Loucy (cell line): ENCODE results near the gene AIRE.
"Not testable (repeated sequence)": the region's sequence is repeated elsewhere in the genome, so short reads cannot be mapped to it uniquely, and the experiment has no call there.

ENCODE experiments used
- H2AFZ ChIP-seq: fragments of 200-600 bp; sonication (generic); 2 replicates; pipeline ENCODE4 v1.6.0; 2016; ENCODE audit warnings: antibody characterized with exemption, mild to moderate bottlenecking, low read length, moderate library complexity
- H3F3A ChIP-seq: fragments of 200-600 bp; 2 replicates; pipeline ENCODE4 v1.6.0; 2016; ENCODE audit warnings: antibody characterized with exemption, low read depth, mild to moderate bottlenecking
- H3K27me3 ChIP-seq: fragments of 200-600 bp; sonication (generic); 2 replicates; pipeline ENCODE4 v1.6.1; 2014; ENCODE audit warnings: low read length, mild to moderate bottlenecking; ENCODE audit not compliant: insufficient read depth, poor library complexity, severe bottlenecking
- H3K36me3 ChIP-seq: fragments of 200-600 bp; sonication (generic); 2 replicates; pipeline ENCODE4 v1.6.1; 2016; ENCODE audit warnings: low read length; ENCODE audit not compliant: insufficient read depth
- H3K4me1 ChIP-seq: fragments of 200-600 bp; sonication (generic); 2 replicates; pipeline ENCODE4 v1.5.1; 2014; ENCODE audit warnings: low read length, mild to moderate bottlenecking; ENCODE audit not compliant: insufficient read depth, poor library complexity, severe bottlenecking
- H3K4me2 ChIP-seq: fragments of 200-600 bp; sonication (generic); 2 replicates; pipeline ENCODE4 v1.6.0; 2014; ENCODE audit warnings: antibody characterized with exemption, low read length, low read depth, mild to moderate bottlenecking; ENCODE audit not compliant: poor library complexity, severe bottlenecking
- H3K4me3 ChIP-seq: fragments of 200-600 bp; sonication (generic); 2 replicates; pipeline ENCODE4 v1.5.1; 2014; ENCODE audit warnings: low read length, mild to moderate bottlenecking, mixed read lengths; ENCODE audit not compliant: poor library complexity, severe bottlenecking
- H3K79me2 ChIP-seq: fragments of 200-600 bp; sonication (generic); 2 replicates; pipeline ENCODE4 v1.6.1; 2014; ENCODE audit warnings: low read length; ENCODE audit not compliant: insufficient read depth
- H3K9ac ChIP-seq: fragments of 200-600 bp; sonication (generic); 2 replicates; pipeline ENCODE4 v1.6.0; 2014; ENCODE audit warnings: mild to moderate bottlenecking, low read depth, low read length, moderate library complexity; ENCODE audit not compliant: poor library complexity, severe bottlenecking
- H3K9me2 ChIP-seq: fragments of 200-600 bp; sonication (generic); replicated peaks from 2 replicates; pipeline ENCODE4 v1.6.1; 2016; ENCODE audit warnings: low read depth, low read length, mixed read lengths
- H3K9me3 ChIP-seq: fragments of 200-600 bp; sonication (generic); 2 replicates; pipeline ENCODE4 v1.6.1; 2014; ENCODE audit warnings: mild to moderate bottlenecking, antibody characterized with exemption, low read length, low read depth; ENCODE audit not compliant: insufficient read depth
- H4K20me1 ChIP-seq: fragments of 200-600 bp; sonication (generic); 2 replicates; pipeline ENCODE4 v1.6.0; 2014; ENCODE audit warnings: antibody characterized with exemption, low read length, mild to moderate bottlenecking; ENCODE audit not compliant: insufficient read depth, poor library complexity, severe bottlenecking
- CTCF ChIP-seq: fragments of 200-600 bp; sonication (generic); conservative IDR thresholded peaks from 2 replicates; pipeline ENCODE4 v1.5.1; 2014; ENCODE audit warnings: mild to moderate bottlenecking, antibody characterized with exemption, low read length
- EZH2phosphoT487 ChIP-seq: fragments of 200-600 bp; IDR thresholded peaks from 2 replicates; pipeline ENCODE4 v1.6.1; 2018; ENCODE audit warnings: antibody characterized with exemption, mild to moderate bottlenecking, moderate library complexity, borderline replicate concordance

Gene AIRE

GRCh38 chr21:44342981-44343380 is 57.3 kb downstream of the AIRE start:
- H3K27me3 ChIP-seq, H3K9ac ChIP-seq, H3K36me3 ChIP-seq, H2AFZ ChIP-seq, H4K20me1 ChIP-seq, H3K79me2 ChIP-seq, H3K4me2 ChIP-seq, H3K4me3 ChIP-seq, H3K9me3 ChIP-seq, H3F3A ChIP-seq, H3K9me2 ChIP-seq: not testable (repeated sequence)
- peaks cover 14% of the 10 kb centered on the region for H3K4me1 ChIP-seq

GRCh38 chr21:44344541-44345183 is 59.0 kb downstream of the AIRE start:
- H3F3A ChIP-seq, result no peaks in the 10 kb centered on the region
- no peaks in the 10 kb centered on the region for H3K27me3 ChIP-seq
- H3K79me2 ChIP-seq, result no peaks in the 10 kb centered on the region
- peaks cover 6% of the 10 kb centered on the region for H3K4me1 ChIP-seq
- no peak overlapping the region for H2AFZ ChIP-seq
- no peaks in the 10 kb centered on the region for H3K9me2 ChIP-seq
- H3K4me2 ChIP-seq, result no peak overlapping the region
- no peaks in the 10 kb centered on the region for H3K36me3 ChIP-seq
- no peak overlapping the region for H3K4me3 ChIP-seq
- no peaks in the 10 kb centered on the region for H3K9me3 ChIP-seq
- no peak overlapping the region for H3K9ac ChIP-seq
- no peaks in the 10 kb centered on the region for H4K20me1 ChIP-seq
- TF ChIP-seq EZH2phosphoT487 (no peak), CTCF (no peak)

- Histone ChIP-seq H3K36me3 (no peaks in the 10 kb centered on the region), H3K9ac (no peak overlapping the region), H3K4me2 (no peak overlapping the region), H3K9me2 (no peaks in the 10 kb centered on the region), H3K4me1 (no peaks in the 10 kb centered on the region), H3K4me3 (no peak overlapping the region), H4K20me1 (no peaks in the 10 kb centered on the region), H2AFZ (no peak overlapping the region), H3F3A (no peaks in the 10 kb centered on the region), H3K9me3 (no peaks in the 10 kb centered on the region), H3K27me3 (no peaks in the 10 kb centered on the region), H3K79me2 (no peaks in the 10 kb centered on the region)
- no peak for TF ChIP-seq EZH2phosphoT487
- no peak for TF ChIP-seq CTCF
Observed at GRCh38 chr21:44345495-44345894, 59.8 kb downstream of the AIRE start.

GRCh38 chr21:44347911-44348451 is 62.3 kb downstream of the AIRE start:
- Histone ChIP-seq H3K36me3 (no peaks in the 10 kb centered on the region), H3F3A (no peaks in the 10 kb centered on the region), H3K27me3 (no peaks in the 10 kb centered on the region), H3K4me2 (no peak overlapping the region), H3K9me2 (no peaks in the 10 kb centered on the region), H3K9ac (no peak overlapping the region), H3K9me3 (no peaks in the 10 kb centered on the region), H4K20me1 (no peaks in the 10 kb centered on the region), H3K4me1 (no peaks in the 10 kb centered on the region), H2AFZ (no peak overlapping the region), H3K79me2 (no peaks in the 10 kb centered on the region), H3K4me3 (no peak overlapping the region)
- no peak for TF ChIP-seq CTCF
- no peak for TF ChIP-seq EZH2phosphoT487
